Activated CD8-positive, alpha-beta memory T cell treated with anti-CD3 and anti-CD28 coated beads, Interleukin-2, amount 50 U/mL, for 4 hours (primary cell): Measurements from ENCODE around the gene BRAF.
"Not testable (repeated sequence)": the region's sequence is repeated elsewhere in the genome, so short reads cannot be mapped to it uniquely, and the experiment has no call there.

Source experiments
- DNase-seq: peaks from one replicate; pipeline ENCODE4 v3.0.0-alpha.2; 2020

Gene BRAF

GRCh38 chr7:140677496-140677895 lies 247.2 kb downstream of the BRAF start:
- DNase-seq = no peak

GRCh38 chr7:140676956-140677355 lies 247.8 kb downstream of the BRAF start:
- DNase-seq = not testable (repeated sequence)

GRCh38 chr7:140676306-140676705 lies 248.4 kb downstream of the BRAF start:
- no peak for DNase-seq

GRCh38 chr7:140675726-140676125 lies 249.0 kb downstream of the BRAF start:
- no peak for DNase-seq

- DNase-seq = no peak
Measured at GRCh38 chr7:140674899-140675701, 249.6 kb downstream of the BRAF start.

- no peak for DNase-seq
Measured at GRCh38 chr7:140674356-140674800, 250.4 kb downstream of the BRAF start.

GRCh38 chr7:140673774-140674155 lies 251.0 kb downstream of the BRAF start:
- DNase-seq = no peak

GRCh38 chr7:140673063-140673773 lies 251.5 kb downstream of the BRAF start:
- DNase-seq = peak; percentile 61

- peak; percentile 60 for DNase-seq
Measured at GRCh38 chr7:140672382-140673062, 252.2 kb downstream of the BRAF start, which contains the start of gene ADCK2. ADCK2 (plus strand) TSS chr7:140672945; CDS start chr7:140673331, 386 bp downstream.

- no peak for DNase-seq
Measured at GRCh38 chr7:140671966-140672365, 252.8 kb downstream of the BRAF start.

GRCh38 chr7:140670343-140670935 lies 254.3 kb downstream of the BRAF start:
- DNase-seq = no peak

GRCh38 chr7:140669862-140670261 lies 254.9 kb downstream of the BRAF start:
- not testable (repeated sequence) for DNase-seq

- no peak for DNase-seq
Measured at GRCh38 chr7:140669352-140669751, 255.4 kb downstream of the BRAF start.
